Loucy (cell line): ENCODE results near the gene PLXNA4.

Experiments
- H2AFZ ChIP-seq: fragments of 200-600 bp; sonication (generic); 2 replicates; pipeline ENCODE4 v1.6.0; 2016; ENCODE audit warnings: antibody characterized with exemption, mild to moderate bottlenecking, low read length, moderate library complexity
- H3F3A ChIP-seq: fragments of 200-600 bp; 2 replicates; pipeline ENCODE4 v1.6.0; 2016; ENCODE audit warnings: antibody characterized with exemption, low read depth, mild to moderate bottlenecking
- H3K27me3 ChIP-seq: fragments of 200-600 bp; sonication (generic); 2 replicates; pipeline ENCODE4 v1.6.1; 2014; ENCODE audit warnings: low read length, mild to moderate bottlenecking; ENCODE audit not compliant: insufficient read depth, poor library complexity, severe bottlenecking
- H3K36me3 ChIP-seq: fragments of 200-600 bp; sonication (generic); 2 replicates; pipeline ENCODE4 v1.6.1; 2016; ENCODE audit warnings: low read length; ENCODE audit not compliant: insufficient read depth
- H3K4me1 ChIP-seq: fragments of 200-600 bp; sonication (generic); 2 replicates; pipeline ENCODE4 v1.5.1; 2014; ENCODE audit warnings: low read length, mild to moderate bottlenecking; ENCODE audit not compliant: insufficient read depth, poor library complexity, severe bottlenecking
- H3K4me2 ChIP-seq: fragments of 200-600 bp; sonication (generic); 2 replicates; pipeline ENCODE4 v1.6.0; 2014; ENCODE audit warnings: antibody characterized with exemption, low read length, low read depth, mild to moderate bottlenecking; ENCODE audit not compliant: poor library complexity, severe bottlenecking
- H3K4me3 ChIP-seq: fragments of 200-600 bp; sonication (generic); 2 replicates; pipeline ENCODE4 v1.5.1; 2014; ENCODE audit warnings: low read length, mild to moderate bottlenecking, mixed read lengths; ENCODE audit not compliant: poor library complexity, severe bottlenecking
- H3K79me2 ChIP-seq: fragments of 200-600 bp; sonication (generic); 2 replicates; pipeline ENCODE4 v1.6.1; 2014; ENCODE audit warnings: low read length; ENCODE audit not compliant: insufficient read depth
- H3K9ac ChIP-seq: fragments of 200-600 bp; sonication (generic); 2 replicates; pipeline ENCODE4 v1.6.0; 2014; ENCODE audit warnings: mild to moderate bottlenecking, low read depth, low read length, moderate library complexity; ENCODE audit not compliant: poor library complexity, severe bottlenecking
- H3K9me2 ChIP-seq: fragments of 200-600 bp; sonication (generic); replicated peaks from 2 replicates; pipeline ENCODE4 v1.6.1; 2016; ENCODE audit warnings: low read depth, low read length, mixed read lengths
- H3K9me3 ChIP-seq: fragments of 200-600 bp; sonication (generic); 2 replicates; pipeline ENCODE4 v1.6.1; 2014; ENCODE audit warnings: mild to moderate bottlenecking, antibody characterized with exemption, low read length, low read depth; ENCODE audit not compliant: insufficient read depth
- H4K20me1 ChIP-seq: fragments of 200-600 bp; sonication (generic); 2 replicates; pipeline ENCODE4 v1.6.0; 2014; ENCODE audit warnings: antibody characterized with exemption, low read length, mild to moderate bottlenecking; ENCODE audit not compliant: insufficient read depth, poor library complexity, severe bottlenecking
- CTCF ChIP-seq: fragments of 200-600 bp; sonication (generic); conservative IDR thresholded peaks from 2 replicates; pipeline ENCODE4 v1.5.1; 2014; ENCODE audit warnings: mild to moderate bottlenecking, antibody characterized with exemption, low read length
- EZH2phosphoT487 ChIP-seq: fragments of 200-600 bp; IDR thresholded peaks from 2 replicates; pipeline ENCODE4 v1.6.1; 2018; ENCODE audit warnings: antibody characterized with exemption, mild to moderate bottlenecking, moderate library complexity, borderline replicate concordance

Gene PLXNA4

GRCh38 chr7:132490474-132490873 lies 85.8 kb downstream of the PLXNA4 start:
- Histone ChIP-seq H3K79me2 (no peaks in the 10 kb centered on the region), H3K9ac (no peak overlapping the region), H3K4me2 (peak overlapping the region; percentile 28), H3K4me3 (no peak overlapping the region), H3K4me1 (peaks cover 57% of the 10 kb centered on the region), H3F3A (0 out of 2 replicates have a peak, but pooled peaks cover under 1% of the 10 kb centered on the region), H3K9me3 (no peaks in the 10 kb centered on the region), H3K9me2 (no peaks in the 10 kb centered on the region), H2AFZ (no peak overlapping the region), H4K20me1 (no peaks in the 10 kb centered on the region), H3K27me3 (no peaks in the 10 kb centered on the region), H3K36me3 (no peaks in the 10 kb centered on the region)
- TF ChIP-seq EZH2phosphoT487 (no peak), CTCF (no peak)

- no peaks in the 10 kb centered on the region for H3K79me2 ChIP-seq
- no peaks in the 10 kb centered on the region for H3K27me3 ChIP-seq
- H3K36me3 ChIP-seq, result no peaks in the 10 kb centered on the region
- peaks cover 64% of the 10 kb centered on the region for H3K4me1 ChIP-seq
- no peak overlapping the region for H3K4me3 ChIP-seq
- no peaks in the 10 kb centered on the region for H4K20me1 ChIP-seq
- no peak overlapping the region for H3K9ac ChIP-seq
- H2AFZ ChIP-seq, result no peak overlapping the region
- no peaks in the 10 kb centered on the region for H3K9me2 ChIP-seq
- no peak overlapping the region for H3K4me2 ChIP-seq
- H3F3A ChIP-seq, result 0 out of 2 replicates have a peak, but pooled peaks cover 3% of the 10 kb centered on the region
- TF ChIP-seq CTCF, result no peak
- TF ChIP-seq EZH2phosphoT487, result no peak
- H3K9me3 ChIP-seq, result no peaks in the 10 kb centered on the region
Observed at GRCh38 chr7:132489776-132490237, 86.5 kb downstream of the PLXNA4 start.

- no peak overlapping the region for H2AFZ ChIP-seq
- 0 out of 2 replicates have a peak, but pooled peaks cover 3% of the 10 kb centered on the region for H3F3A ChIP-seq
- H3K27me3 ChIP-seq, result no peaks in the 10 kb centered on the region
- H3K9me3 ChIP-seq, result no peaks in the 10 kb centered on the region
- H3K4me1 ChIP-seq, result peaks cover 73% of the 10 kb centered on the region
- H3K9ac ChIP-seq, result no peak overlapping the region
- no peaks in the 10 kb centered on the region for H3K36me3 ChIP-seq
- TF ChIP-seq CTCF (no peak), EZH2phosphoT487 (no peak)
- H3K9me2 ChIP-seq, result no peaks in the 10 kb centered on the region
- no peaks in the 10 kb centered on the region for H3K79me2 ChIP-seq
- H3K4me3 ChIP-seq, result no peak overlapping the region
- H4K20me1 ChIP-seq, result no peaks in the 10 kb centered on the region
- peak overlapping the region; percentile 22 for H3K4me2 ChIP-seq
Observed at GRCh38 chr7:132488634-132489302, 87.5 kb downstream of the PLXNA4 start.
